ENCODE data around the gene SRSF8. TPM values are rescaled to one million over a fixed set of nuclear protein-coding genes. Genes with fewer than 3 reads are reported as not detected.

SRSF8 gene
- total RNA-seq, 3 donors from 2014 or later: 41.3 to 42.5 (median 41.4) TPM

DNA sequence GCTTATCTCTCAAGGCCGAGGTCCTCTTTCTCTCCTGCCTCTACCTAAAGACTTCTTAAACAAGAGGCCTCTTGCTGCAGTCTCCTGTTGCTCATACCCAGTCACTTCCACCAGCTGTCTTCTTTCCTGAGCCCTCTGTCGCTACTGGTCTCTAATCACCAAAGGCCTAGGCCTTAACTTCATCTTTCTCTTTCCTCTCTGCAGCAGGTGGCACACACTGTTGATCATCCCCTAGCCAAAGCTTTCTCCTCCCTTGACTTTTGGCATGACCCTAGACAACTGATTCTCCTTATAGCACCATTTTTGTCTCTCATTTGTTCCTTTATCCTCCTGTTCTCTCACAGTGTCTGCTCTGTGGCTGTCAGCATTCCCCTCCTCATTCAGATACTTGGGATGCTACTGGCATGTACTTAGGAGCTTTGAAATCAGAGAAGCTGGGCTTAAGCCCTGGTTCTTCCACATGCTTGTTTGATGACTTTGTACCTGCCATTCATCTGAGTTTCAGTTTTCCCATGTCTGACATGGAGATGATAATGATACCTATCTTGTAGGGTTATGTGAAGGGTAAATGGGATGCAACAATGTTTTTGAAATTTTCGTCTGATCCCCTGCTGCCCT, 45.3 kb downstream of the SRSF8 start:
- Histone ChIP-seq H3K4me3 (no peak overlapping the region), H3K4me1 (ENCODE audit: low read depth) (peaks cover 4% of the 10 kb centered on the region), H3K36me3 (ENCODE audit: low read depth) (no peaks in the 10 kb centered on the region), H3K9me3 (no peaks in the 10 kb centered on the region)
- intact Hi-C loops (cut with DNase I, micrococcal nuclease): no loop called here
- TF ChIP-seq, protein P1, sequence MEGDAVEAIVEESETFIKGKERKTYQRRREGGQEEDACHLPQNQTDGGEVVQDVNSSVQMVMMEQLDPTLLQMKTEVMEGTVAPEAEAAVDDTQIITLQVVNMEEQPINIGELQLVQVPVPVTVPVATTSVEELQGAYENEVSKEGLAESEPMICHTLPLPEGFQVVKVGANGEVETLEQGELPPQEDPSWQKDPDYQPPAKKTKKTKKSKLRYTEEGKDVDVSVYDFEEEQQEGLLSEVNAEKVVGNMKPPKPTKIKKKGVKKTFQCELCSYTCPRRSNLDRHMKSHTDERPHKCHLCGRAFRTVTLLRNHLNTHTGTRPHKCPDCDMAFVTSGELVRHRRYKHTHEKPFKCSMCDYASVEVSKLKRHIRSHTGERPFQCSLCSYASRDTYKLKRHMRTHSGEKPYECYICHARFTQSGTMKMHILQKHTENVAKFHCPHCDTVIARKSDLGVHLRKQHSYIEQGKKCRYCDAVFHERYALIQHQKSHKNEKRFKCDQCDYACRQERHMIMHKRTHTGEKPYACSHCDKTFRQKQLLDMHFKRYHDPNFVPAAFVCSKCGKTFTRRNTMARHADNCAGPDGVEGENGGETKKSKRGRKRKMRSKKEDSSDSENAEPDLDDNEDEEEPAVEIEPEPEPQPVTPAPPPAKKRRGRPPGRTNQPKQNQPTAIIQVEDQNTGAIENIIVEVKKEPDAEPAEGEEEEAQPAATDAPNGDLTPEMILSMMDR (IDR thresholded peaks at IDR 0.05): no peak
- DNase-seq (no peak), ATAC-seq (no peak)

DNA sequence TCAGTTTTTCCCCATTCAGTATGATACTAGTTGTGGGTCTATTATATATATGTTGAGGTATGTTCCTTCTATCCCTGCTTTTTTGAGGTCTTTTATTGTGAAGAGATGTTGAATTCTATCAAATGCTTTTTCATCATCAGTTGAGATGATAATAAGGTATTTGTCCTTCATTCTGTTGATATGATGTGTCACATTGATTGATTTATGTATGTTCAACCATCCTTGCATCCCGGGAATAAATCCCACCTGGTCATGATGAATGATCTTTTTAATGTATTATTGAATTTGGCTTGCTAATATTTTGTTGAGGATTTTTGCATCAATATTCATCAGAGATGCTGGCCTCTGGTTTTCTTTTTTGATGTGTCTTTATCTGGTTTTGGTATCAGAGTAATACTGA, 48.9 kb downstream of the SRSF8 start:
- intact Hi-C loops (cut with DNase I, micrococcal nuclease): no loop called here
- DNase-seq (no peak), ATAC-seq (no peak)
- H3K9me3 ChIP-seq: no peaks in the 10 kb centered on the region
- TF ChIP-seq, protein P1 (IDR thresholded peaks at IDR 0.05): no peak
- H3K4me1 ChIP-seq (ENCODE audit: low read depth): no peaks in the 10 kb centered on the region
- no peak overlapping the region for H3K4me3 ChIP-seq
- no peaks in the 10 kb centered on the region for H3K36me3 ChIP-seq (ENCODE audit: low read depth)

DNA sequence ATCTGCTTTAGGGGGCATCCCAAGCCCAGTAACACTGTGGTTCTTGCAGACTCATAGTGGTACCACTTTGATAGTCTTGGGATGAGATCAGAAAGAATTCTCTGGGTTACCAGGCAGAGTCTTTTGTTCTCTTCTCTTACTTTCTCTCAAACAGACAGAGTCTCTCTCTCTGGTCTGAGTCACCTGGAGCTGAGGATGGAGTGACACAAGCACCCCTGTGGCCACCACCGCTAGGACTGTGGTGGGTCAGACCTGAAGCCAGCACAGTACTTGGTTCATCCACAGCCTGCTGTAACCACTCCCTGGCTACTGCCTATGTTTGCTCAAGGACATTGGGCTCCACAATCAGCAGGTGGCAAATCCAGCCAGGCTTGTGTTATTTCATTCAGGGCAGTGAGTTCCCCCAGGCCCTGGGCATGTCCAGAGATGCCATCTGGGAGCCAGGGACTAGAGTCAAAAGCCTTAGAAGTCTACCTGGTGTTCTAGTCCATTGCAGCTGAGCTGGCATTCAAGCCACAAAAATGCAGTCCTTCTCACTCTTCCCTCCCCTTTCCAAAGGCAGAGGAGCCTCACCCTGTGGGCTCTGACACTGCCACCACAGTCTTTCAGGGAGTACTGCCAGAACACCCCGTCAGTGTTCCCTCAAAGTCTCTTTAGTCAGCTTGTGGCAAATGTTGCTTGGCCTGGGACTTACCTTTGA, 52.8 kb downstream of the SRSF8 start:
- ATAC-seq (peak; percentile 36), DNase-seq (no peak)

More for the DNA sequence above, 52.8 kb downstream of the SRSF8 start:
- Histone ChIP-seq H3K36me3 (ENCODE audit: low read depth) (no peaks in the 10 kb centered on the region), H3K4me1 (ENCODE audit: low read depth) (no peaks in the 10 kb centered on the region), H3K4me3 (no peak overlapping the region), H3K9me3 (no peaks in the 10 kb centered on the region)
- TF ChIP-seq, protein P1 (IDR thresholded peaks at IDR 0.05): no peak
- intact Hi-C loops (cut with DNase I, micrococcal nuclease): no loop called here

Other genes with a start within 250 kb of the SRSF8 start
- gene CWC15, start 93.4 kb upstream of the SRSF8 start, total RNA-seq: 10 to 100 TPM; 41.4 to 47.7 (median 45.3) TPM
- under 1 TPM; 0.17 to 0.46 (median 0.32) TPM for gene KDM4D, start 93.2 kb upstream of the SRSF8 start, total RNA-seq
- not detected for gene KDM4E, start 41.7 kb upstream of the SRSF8 start, total RNA-seq
- gene KDM4F, start 17.5 kb upstream of the SRSF8 start, total RNA-seq: not detected
- 10 to 100 TPM; 48.2 to 97.5 (median 70.9) TPM for gene ENDOD1, start 22.9 kb downstream of the SRSF8 start, total RNA-seq
- 10 to 100 TPM; 13.8 to 26.1 (median 17.5) TPM for gene SESN3, start 164.3 kb downstream of the SRSF8 start, total RNA-seq

Data from mucosa of descending colon (tissue), 3 donors.